Measurements from ENCODE around the gene NUMB.
"Not testable (repeated sequence)": the region's sequence is repeated elsewhere in the genome, so short reads cannot be mapped to it uniquely, and the experiment has no call there.

Gene NUMB

GRCh38 chr14:73432124-73432523, 26.2 kb downstream of the NUMB start:
- peak overlapping the region; percentile 61 for H3K27ac ChIP-seq
- no peak for TF ChIP-seq CTCF (conservative IDR thresholded peaks at IDR 0.05)

GRCh38 chr14:73428353-73428824, 30.0 kb downstream of the NUMB start:
- H3K27ac ChIP-seq = peak overlapping the region; percentile 62
- TF ChIP-seq CTCF (conservative IDR thresholded peaks at IDR 0.05) = no peak

GRCh38 chr14:73427516-73428264, 30.7 kb downstream of the NUMB start:
- TF ChIP-seq CTCF (conservative IDR thresholded peaks at IDR 0.05) = no peak
- H3K27ac ChIP-seq = peak overlapping the region; percentile 62

- no peak overlapping the region for H3K27ac ChIP-seq
- no peak for TF ChIP-seq CTCF (conservative IDR thresholded peaks at IDR 0.05)
These were observed 31.5 kb downstream of the NUMB start for GRCh38 chr14:73426877-73427276.

- no peak for TF ChIP-seq CTCF (conservative IDR thresholded peaks at IDR 0.05)
- H3K27ac ChIP-seq = no peak overlapping the region
These were observed 33.9 kb downstream of the NUMB start for GRCh38 chr14:73424453-73424852.

GRCh38 chr14:73423092-73423491, 35.3 kb downstream of the NUMB start:
- not testable (repeated sequence) for H3K27ac ChIP-seq

- TF ChIP-seq CTCF (conservative IDR thresholded peaks at IDR 0.05) = no peak
- H3K27ac ChIP-seq = no peak overlapping the region
These were observed 35.8 kb downstream of the NUMB start for GRCh38 chr14:73422515-73422914.

- TF ChIP-seq CTCF (conservative IDR thresholded peaks at IDR 0.05) = no peak
- H3K27ac ChIP-seq = no peak overlapping the region
These were observed 40.1 kb downstream of the NUMB start for GRCh38 chr14:73418227-73418626.

- H3K27ac ChIP-seq = not testable (repeated sequence)
These were observed 52.1 kb downstream of the NUMB start for GRCh38 chr14:73406248-73406647.
